ENCODE data around the gene SYNJ2.

GRCh38 chr6:158014505-158015187 is 33.0 kb downstream of the SYNJ2 start:
- TF ChIP-seq CTCF (IDR thresholded peaks at IDR 0.05; ENCODE audit: low read length) (no peak), EZH2 (optimal IDR thresholded peaks at IDR 0.05; ENCODE audit: low read depth, low read length) (no peak)

Measured in MM.1S (cell line).